T47D (cell line): ENCODE data around the gene SERPINH1.

Experiments
- DNase-seq, 2 experiments: peaks; one replicate each; pipeline versions ENCODE4 v3.0.0 to v3.0.0-alpha.2; 2011 to 2012; ENCODE audit warnings: low read depth in 1 of 2, low spot score in 1 of 2
- JUND ChIP-seq: IDR thresholded peaks from 2 replicates; pipeline ENCODE4 v1.6.1; 2012; ENCODE audit warnings: low read depth
- in situ Hi-C: cut with HindIII; loops from 2 replicates; pipeline ENCODE4 v1.10.0; 2016; ENCODE audit warnings: low sequenced_read_pairs, low pct_unique_long_range_greater_than_20kb

SERPINH1 gene

GRCh38 chr11:75562048-75562835 lies at the start of gene SERPINH1:
TSS of gene SERPINH1 (plus strand) at chr11:75562253. CDS start at chr11:75566350, 4,097 bp downstream.
- in situ Hi-C loops: no loop called here
- TF ChIP-seq JUND: no peak
- DNase-seq: peak; percentile 91 to 98

GRCh38 chr11:75513250-75513649 lies 48.8 kb upstream of the SERPINH1 start:
- TF ChIP-seq JUND: no peak
- DNase-seq: peak in 1 of 2 experiments; percentile 56
- in situ Hi-C loops: no loop called here

- no peak for TF ChIP-seq JUND
- DNase-seq: no peak
- in situ Hi-C loops: no loop called here
These were observed 47.5 kb upstream of the SERPINH1 start for GRCh38 chr11:75514596-75514995.

GRCh38 chr11:75516140-75516539 lies 45.9 kb upstream of the SERPINH1 start:
- no peak for TF ChIP-seq JUND
- DNase-seq: no peak
- in situ Hi-C loops: no loop called here

- in situ Hi-C loops: no loop called here
- DNase-seq: no peak
- TF ChIP-seq JUND: no peak
These were observed 45.2 kb upstream of the SERPINH1 start for GRCh38 chr11:75516886-75517285.

GRCh38 chr11:75518204-75518549 lies 43.9 kb upstream of the SERPINH1 start:
- no peak for DNase-seq

GRCh38 chr11:75518771-75519653 lies 43.0 kb upstream of the SERPINH1 start:
- in situ Hi-C loops: no loop called here
- DNase-seq: no peak
- no peak for TF ChIP-seq JUND

More at GRCh38 chr11:75518204-75518549, 43.9 kb upstream of the SERPINH1 start:
- in situ Hi-C loops: no loop called here
- TF ChIP-seq JUND: no peak

GRCh38 chr11:75520688-75521087 lies 41.4 kb upstream of the SERPINH1 start:
- no peak for DNase-seq
- no peak for TF ChIP-seq JUND
- in situ Hi-C loops: no loop called here

GRCh38 chr11:75522286-75523044 lies 39.6 kb upstream of the SERPINH1 start:
- no peak for DNase-seq
- TF ChIP-seq JUND: no peak
- in situ Hi-C loops: no loop called here

- TF ChIP-seq JUND: no peak
- no peak for DNase-seq
- in situ Hi-C loops: no loop called here
These were observed 38.9 kb upstream of the SERPINH1 start for GRCh38 chr11:75523189-75523588.

GRCh38 chr11:75523811-75524664 lies 38.0 kb upstream of the SERPINH1 start:
- no peak for DNase-seq
- in situ Hi-C loops: no loop called here
- TF ChIP-seq JUND: no peak
